ENCODE results near the gene ITM2A.

ITM2A gene

GRCh38 chrX:79408623-79409322 is 41.6 kb upstream of the ITM2A start:
- DNase-seq (ENCODE audit: low read depth): no peak
- TF ChIP-seq CTCF (IDR thresholded peaks at IDR 0.05; ENCODE audit: control insufficient read depth, extremely low read depth, insufficient read depth): no peak
- no peak overlapping the region for H3K4me3 ChIP-seq (ENCODE audit: low read depth, low read length)

DNA sequence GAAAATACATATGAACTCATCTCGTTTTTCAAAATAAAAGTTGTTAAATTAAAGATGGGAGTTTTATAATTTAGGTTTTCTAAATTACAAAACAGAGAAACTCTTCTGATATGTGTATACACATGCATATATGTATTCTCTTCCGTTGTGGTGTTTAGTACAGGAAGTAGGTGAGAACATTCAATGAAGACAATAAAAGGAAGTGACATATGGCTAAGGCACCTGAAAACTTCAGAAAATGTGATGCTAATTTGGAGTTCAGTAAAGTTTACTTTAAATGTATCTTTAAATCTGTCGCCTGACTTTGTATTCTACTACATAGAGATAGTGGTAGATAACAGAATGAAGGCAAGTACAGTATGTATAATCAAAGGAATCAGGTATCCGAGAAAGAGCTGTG is 33.5 kb upstream of the ITM2A start:
- DNase-seq (ENCODE audit: low read depth): no peak
- no peak for TF ChIP-seq CTCF (IDR thresholded peaks at IDR 0.05; ENCODE audit: control insufficient read depth, extremely low read depth, insufficient read depth)
- H3K4me3 ChIP-seq (ENCODE audit: low read depth, low read length): no peak overlapping the region

DNA sequence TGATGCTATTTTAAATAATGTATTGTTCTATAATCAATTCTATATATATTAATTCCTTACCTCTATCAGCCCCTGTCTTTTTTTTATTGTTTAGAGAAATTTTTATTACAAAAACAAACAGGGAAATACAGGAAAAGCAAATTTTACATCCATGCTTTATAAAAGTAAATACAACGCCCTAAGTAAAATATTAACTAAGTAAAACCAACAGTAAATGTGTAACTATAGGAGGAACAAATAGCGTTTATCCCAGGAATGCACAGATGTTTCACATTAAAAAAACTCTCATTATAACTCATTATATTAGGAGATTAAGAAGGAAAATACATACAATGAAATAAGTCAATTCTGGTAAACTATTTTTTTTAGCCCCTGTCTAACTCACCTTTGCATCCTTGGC is 8.2 kb upstream of the ITM2A start:
- DNase-seq (ENCODE audit: low read depth): no peak
- no peak for TF ChIP-seq CTCF (IDR thresholded peaks at IDR 0.05; ENCODE audit: control insufficient read depth, extremely low read depth, insufficient read depth)

GRCh38 chrX:79371640-79372039 is 4.5 kb upstream of the ITM2A start:
- H3K4me3 ChIP-seq (ENCODE audit: low read depth, low read length): no peak overlapping the region
- DNase-seq (ENCODE audit: low read depth): no peak
- TF ChIP-seq CTCF (IDR thresholded peaks at IDR 0.05; ENCODE audit: control insufficient read depth, extremely low read depth, insufficient read depth): no peak

More for the DNA sequence above, 8.2 kb upstream of the ITM2A start:
- no peak overlapping the region for H3K4me3 ChIP-seq (ENCODE audit: low read depth, low read length)

- TF ChIP-seq CTCF (IDR thresholded peaks at IDR 0.05; ENCODE audit: control insufficient read depth, extremely low read depth, insufficient read depth): no peak
- no peak for DNase-seq (ENCODE audit: low read depth)
- H3K4me3 ChIP-seq (ENCODE audit: low read depth, low read length): no peak overlapping the region
Observed at GRCh38 chrX:79371101-79371500, 4.0 kb upstream of the ITM2A start.

DNA sequence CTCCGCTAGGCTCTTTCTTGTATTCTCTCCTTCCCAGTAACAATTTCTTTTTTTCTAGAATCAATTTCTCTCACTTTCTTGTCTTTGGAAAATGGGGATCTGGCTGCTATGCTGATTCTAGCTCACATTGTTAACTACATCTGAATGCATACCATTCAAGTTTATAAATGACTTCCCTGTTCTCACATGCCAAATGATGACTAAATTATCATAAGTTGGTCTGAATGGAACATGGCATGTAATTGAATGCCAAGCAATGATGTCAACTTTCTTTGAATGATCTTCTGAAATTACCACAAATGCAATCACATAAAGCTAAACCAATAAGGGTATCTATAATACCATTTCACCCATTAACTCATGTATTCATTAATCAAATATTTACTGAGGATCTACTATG is 2.7 kb upstream of the ITM2A start:
- no peak overlapping the region for H3K4me3 ChIP-seq (ENCODE audit: low read depth, low read length)
- DNase-seq (ENCODE audit: low read depth): no peak
- TF ChIP-seq CTCF (IDR thresholded peaks at IDR 0.05; ENCODE audit: control insufficient read depth, extremely low read depth, insufficient read depth): no peak

DNA sequence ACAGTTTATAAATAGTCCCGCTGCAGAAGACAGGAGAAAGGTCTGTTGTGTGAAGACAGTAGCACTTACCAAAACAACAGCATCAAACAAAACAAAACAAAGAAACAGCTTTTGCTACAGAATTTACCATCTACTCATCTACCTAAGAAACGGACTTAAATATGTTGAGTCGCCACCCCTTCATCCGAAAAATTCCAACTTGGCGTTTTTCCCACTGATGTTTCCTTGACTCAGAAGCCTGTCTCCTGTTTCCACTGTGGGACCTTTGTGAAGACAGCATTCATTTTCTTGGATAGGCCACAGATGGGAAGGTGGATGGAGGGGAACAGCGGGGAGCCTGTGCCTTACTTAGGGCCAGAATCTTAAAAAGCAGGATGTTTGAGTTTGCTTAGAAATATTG is 1.3 kb upstream of the ITM2A start:
- TF ChIP-seq CTCF (IDR thresholded peaks at IDR 0.05; ENCODE audit: control insufficient read depth, extremely low read depth, insufficient read depth): no peak
- DNase-seq (ENCODE audit: low read depth): no peak
- no peak overlapping the region for H3K4me3 ChIP-seq (ENCODE audit: low read depth, low read length)
